Activated naive CD8-positive, alpha-beta T cell (primary cell): Measurements from ENCODE around the gene UTS2.

Experiments
- H3K27ac Mint-ChIP-seq: one replicate; pipeline ENCODE4 v1.8.0; 2021; ENCODE audit warnings: mixed read lengths
- H3K27me3 Mint-ChIP-seq: one replicate; pipeline ENCODE4 v1.8.0; 2021; ENCODE audit warnings: mixed read lengths
- H3K36me3 Mint-ChIP-seq: one replicate; pipeline ENCODE4 v1.8.0; 2021; ENCODE audit warnings: mixed read lengths
- H3K4me1 Mint-ChIP-seq: one replicate; pipeline ENCODE4 v1.8.0; 2021; ENCODE audit warnings: low read depth, mixed read lengths
- H3K4me3 Mint-ChIP-seq: one replicate; pipeline ENCODE4 v1.8.0; 2021; ENCODE audit warnings: mild to moderate bottlenecking, mixed read lengths
- H3K9me3 Mint-ChIP-seq: one replicate; pipeline ENCODE4 v1.8.0; 2021; ENCODE audit warnings: low read depth, mixed read lengths

The UTS2 gene

DNA sequence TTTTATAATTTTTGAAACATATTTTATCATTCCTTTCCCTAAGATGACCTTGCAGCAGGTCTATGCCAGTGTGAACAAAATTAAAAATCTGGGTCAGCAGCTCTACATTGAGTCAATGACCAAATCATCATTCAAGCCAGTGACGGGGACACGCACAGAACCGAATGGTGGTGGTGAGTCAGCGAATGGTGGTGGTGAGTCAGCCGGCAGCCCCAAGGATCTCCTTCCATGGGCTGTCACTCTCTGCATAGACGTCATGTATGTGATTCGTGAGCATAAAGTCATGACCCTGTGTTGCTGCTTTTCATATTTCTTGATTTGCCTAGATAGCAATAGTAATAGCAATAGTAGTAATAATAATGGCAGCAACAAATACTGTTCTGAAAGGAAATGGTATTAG, 42.5 kb downstream of the UTS2 start:
- Mint-ChIP-seq H3K4me3 (no peak overlapping the region), H3K4me1 (no peaks in the 10 kb centered on the region), H3K27me3 (no peaks in the 10 kb centered on the region), H3K36me3 (peaks cover 29% of the 10 kb centered on the region), H3K9me3 (peaks cover 15% of the 10 kb centered on the region), H3K27ac (no peak overlapping the region)

GRCh38 chr1:7809742-7810141, 43.1 kb downstream of the UTS2 start:
- Mint-ChIP-seq H3K27me3 (no peaks in the 10 kb centered on the region), H3K4me3 (no peak overlapping the region), H3K9me3 (peaks cover 15% of the 10 kb centered on the region), H3K36me3 (peaks cover 31% of the 10 kb centered on the region), H3K4me1 (no peaks in the 10 kb centered on the region), H3K27ac (no peak overlapping the region)

- Mint-ChIP-seq H3K27me3 (no peaks in the 10 kb centered on the region), H3K9me3 (peaks cover 6% of the 10 kb centered on the region), H3K27ac (no peak overlapping the region), H3K4me3 (no peak overlapping the region), H3K4me1 (no peaks in the 10 kb centered on the region), H3K36me3 (peaks cover 25% of the 10 kb centered on the region)
These were observed 44.5 kb downstream of the UTS2 start for GRCh38 chr1:7808253-7808844.

DNA sequence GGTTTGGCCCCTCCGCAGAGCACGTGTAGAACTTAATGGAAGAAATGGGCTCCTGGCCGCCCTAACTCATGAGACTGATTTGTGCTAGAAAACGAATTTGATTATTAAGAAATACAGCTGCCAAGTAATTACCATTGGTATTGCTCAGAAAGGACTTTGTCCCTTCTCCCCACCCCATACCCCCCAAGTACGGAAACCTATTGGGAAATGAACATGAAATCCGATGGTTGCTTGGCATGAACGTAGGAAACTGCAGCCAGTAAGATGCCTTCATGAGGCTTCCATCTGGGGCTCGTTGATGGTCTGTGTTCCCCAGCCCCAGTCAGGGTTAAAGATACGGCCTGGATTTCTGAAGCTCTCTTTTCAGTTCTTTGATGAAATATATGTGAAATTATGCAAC, 47.4 kb downstream of the UTS2 start:
- peaks cover 10% of the 10 kb centered on the region for H3K36me3 Mint-ChIP-seq

More for the DNA sequence above, 47.4 kb downstream of the UTS2 start:
- H3K9me3 Mint-ChIP-seq = no peaks in the 10 kb centered on the region
- no peaks in the 10 kb centered on the region for H3K27me3 Mint-ChIP-seq
- H3K4me1 Mint-ChIP-seq = no peaks in the 10 kb centered on the region
- no peak overlapping the region for H3K4me3 Mint-ChIP-seq
- H3K27ac Mint-ChIP-seq = no peak overlapping the region
